HL-60 (cell line): ENCODE measurements around the gene CDC5L.

Experiments
- CTCF ChIP-seq: IDR thresholded peaks from one replicate; pipeline ENCODE4 v1.5.1; 2011; ENCODE audit warnings: low read length, control low read depth, inconsistent platforms; ENCODE audit not compliant: insufficient read depth
- GABPA ChIP-seq: IDR thresholded peaks from 2 replicates; pipeline ENCODE4 v1.6.1; 2012; ENCODE audit warnings: low read depth
- POLR2AphosphoS5 ChIP-seq: IDR thresholded peaks from 2 replicates; pipeline ENCODE4 v1.6.1; 2012; ENCODE audit warnings: low read depth
- REST ChIP-seq: IDR thresholded peaks from 2 replicates; pipeline ENCODE4 v1.6.1; 2012; ENCODE audit warnings: low read depth; ENCODE audit not compliant: insufficient replicate concordance
- SPI1 ChIP-seq: IDR thresholded peaks from 2 replicates; pipeline ENCODE4 v1.6.1; 2012; ENCODE audit warnings: low read depth, mild to moderate bottlenecking, borderline replicate concordance

- TF ChIP-seq POLR2AphosphoS5 (no peak), REST (no peak), CTCF (no peak), GABPA (no peak), SPI1 (no peak)
Observed at GRCh38 chr6:44472250-44472945, 84.9 kb downstream of the CDC5L start.
